Measurements from ENCODE around the gene GPRIN3.

GPRIN3 gene

DNA sequence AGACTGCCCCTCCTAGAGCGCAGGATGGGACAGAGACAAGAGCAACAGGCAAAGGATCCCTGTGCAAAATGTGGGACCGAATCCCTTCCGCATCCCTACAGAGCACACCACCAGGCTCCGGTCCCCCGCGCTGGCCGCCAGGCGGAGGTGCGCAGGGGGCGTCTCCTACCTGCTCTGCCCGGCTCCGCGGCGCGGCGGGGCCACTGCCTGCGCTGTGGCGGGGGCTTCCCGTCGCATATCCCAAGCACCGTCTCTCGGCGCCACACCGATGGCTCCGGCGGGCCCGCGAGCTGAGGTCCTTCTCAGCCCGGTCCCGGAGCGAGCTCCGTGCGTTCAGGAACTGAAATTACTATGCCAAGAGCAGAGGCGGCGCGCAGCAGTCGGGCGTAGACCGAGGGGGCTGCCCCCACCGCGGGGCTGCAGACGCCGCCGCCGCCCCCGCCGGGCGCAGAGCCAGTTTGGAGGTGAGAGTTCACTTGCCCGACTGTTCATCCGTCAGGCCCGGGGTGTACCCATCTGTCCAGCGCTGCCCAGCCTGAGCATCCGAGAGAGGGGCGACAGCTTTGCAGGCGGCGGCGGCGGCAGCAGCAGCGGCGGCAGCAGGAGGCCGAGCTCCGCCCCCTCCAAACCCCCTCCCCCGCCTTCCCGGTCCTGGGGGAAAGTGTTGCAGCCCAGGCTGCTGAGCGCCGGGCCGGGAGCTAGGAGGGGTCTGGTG lies at the start of gene GPRIN3:
Gene GPRIN3, minus strand, starts transcription at position 355 of the 715 bp plus-strand sequence. CDS start 57,690 bp downstream, outside the sequence.
- peak; percentile 56 to 59 for DNase-seq

DNA sequence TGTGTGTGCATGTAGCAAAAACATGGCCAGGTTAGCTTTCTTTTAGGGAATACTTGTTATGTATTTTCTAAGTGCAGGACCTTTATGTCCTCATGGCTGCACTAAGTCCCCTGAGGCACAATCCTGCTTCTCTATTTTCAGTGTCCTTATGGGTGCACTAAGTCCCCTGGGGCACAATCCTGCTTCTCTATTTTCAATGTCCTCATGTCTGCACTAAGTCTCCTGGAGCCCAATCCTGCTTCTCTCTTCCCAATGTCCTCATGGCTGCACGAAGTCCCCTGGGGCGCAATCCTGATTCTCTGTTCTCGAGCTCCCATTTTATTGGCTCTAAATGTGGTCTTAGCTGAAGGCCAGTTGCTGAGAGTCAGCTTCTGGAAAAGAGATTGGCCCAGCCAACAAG lies 49.7 kb upstream of the GPRIN3 start:
- DNase-seq = no peak

DNA sequence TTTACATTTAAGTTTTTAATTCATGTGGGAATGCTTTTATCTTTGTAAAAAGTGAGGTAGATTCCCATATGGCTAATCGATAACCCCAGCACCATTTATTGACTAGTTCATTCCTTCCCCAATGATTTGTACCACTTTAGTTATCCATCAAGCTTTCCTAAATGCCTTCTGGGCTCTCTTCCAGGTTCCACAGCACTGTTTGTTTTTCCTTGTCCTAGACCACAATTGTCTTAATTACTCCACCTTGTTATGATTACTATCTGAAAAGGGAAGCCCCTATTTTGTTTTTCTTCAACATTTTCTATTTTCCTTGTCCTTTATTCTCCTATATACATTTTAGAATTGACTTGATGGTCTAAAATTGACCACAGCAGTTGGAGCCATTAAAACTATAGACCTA lies 48.5 kb upstream of the GPRIN3 start:
- DNase-seq = no peak

DNA sequence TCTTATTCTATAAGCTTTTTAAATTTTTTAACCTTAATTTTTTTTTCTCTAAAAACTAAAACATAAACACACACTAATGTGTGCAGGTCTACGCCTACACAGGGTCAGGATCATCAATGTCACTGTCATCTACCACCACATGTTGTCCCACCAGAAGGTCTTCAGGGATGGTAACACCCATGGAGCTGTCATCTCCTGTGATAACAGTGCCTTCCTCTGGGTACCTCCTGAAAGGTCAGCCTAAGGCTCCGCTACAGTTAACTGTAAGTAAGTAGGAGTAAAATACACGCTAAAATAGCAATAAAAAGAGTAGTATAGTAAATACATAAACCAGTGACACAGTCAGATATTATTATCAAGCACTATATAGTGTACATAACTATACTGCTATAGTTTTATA lies 45.9 kb upstream of the GPRIN3 start:
- DNase-seq = no peak

- no peak for DNase-seq
Observed at GRCh38 chr4:89352541-89352940, 44.9 kb upstream of the GPRIN3 start.

DNA sequence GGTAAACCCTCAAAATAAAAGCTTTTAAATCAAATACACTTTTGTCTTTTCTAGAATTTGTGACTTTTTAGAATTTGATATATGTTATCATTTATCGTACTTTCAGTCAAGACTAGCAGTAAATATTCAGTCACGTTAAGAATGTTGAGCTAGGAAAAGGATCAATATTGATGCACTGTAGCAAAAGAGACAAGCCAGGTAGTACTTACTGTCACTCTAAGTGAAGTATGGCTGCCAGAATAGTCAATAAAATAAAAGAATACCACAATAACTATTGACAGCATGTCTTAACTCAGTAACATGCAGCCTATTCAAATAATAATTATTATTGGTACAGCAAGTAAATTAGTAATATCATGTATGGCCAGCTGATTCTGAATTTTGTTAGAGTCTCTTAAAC lies 43.6 kb upstream of the GPRIN3 start:
- no peak for DNase-seq

GRCh38 chr4:89347363-89348025 lies 39.9 kb upstream of the GPRIN3 start:
- no peak for DNase-seq

GRCh38 chr4:89344571-89344970 lies 37.0 kb upstream of the GPRIN3 start:
- no peak for DNase-seq

GRCh38 chr4:89338206-89338605 lies 30.6 kb upstream of the GPRIN3 start:
- no peak for DNase-seq

GRCh38 chr4:89337681-89338080 lies 30.1 kb upstream of the GPRIN3 start:
- DNase-seq = no peak

- no peak for DNase-seq
Observed at GRCh38 chr4:89336818-89337420, 29.3 kb upstream of the GPRIN3 start.

GRCh38 chr4:89334830-89335229 lies 27.2 kb upstream of the GPRIN3 start:
- no peak for DNase-seq

DNA sequence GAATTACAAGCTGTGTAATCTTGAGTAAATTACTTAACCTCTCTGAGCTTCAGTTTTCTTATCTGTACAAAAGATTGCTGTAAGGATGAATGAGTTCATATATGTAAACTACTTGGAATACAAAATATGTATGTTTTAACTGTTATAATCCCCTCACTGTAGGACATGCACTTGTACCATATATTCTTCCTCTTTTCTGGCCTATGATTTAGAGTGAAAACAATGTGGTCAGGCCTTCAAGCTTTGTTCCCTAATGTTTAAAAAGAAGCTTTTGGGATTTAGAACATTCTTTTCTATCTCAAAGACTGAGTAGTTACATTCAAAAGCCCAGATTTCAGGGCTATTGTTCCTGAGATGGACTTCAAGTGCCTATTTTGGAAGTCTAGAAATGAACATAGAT lies 26.7 kb upstream of the GPRIN3 start:
- DNase-seq = peak in 1 of 2 donors; percentile 36

DNA sequence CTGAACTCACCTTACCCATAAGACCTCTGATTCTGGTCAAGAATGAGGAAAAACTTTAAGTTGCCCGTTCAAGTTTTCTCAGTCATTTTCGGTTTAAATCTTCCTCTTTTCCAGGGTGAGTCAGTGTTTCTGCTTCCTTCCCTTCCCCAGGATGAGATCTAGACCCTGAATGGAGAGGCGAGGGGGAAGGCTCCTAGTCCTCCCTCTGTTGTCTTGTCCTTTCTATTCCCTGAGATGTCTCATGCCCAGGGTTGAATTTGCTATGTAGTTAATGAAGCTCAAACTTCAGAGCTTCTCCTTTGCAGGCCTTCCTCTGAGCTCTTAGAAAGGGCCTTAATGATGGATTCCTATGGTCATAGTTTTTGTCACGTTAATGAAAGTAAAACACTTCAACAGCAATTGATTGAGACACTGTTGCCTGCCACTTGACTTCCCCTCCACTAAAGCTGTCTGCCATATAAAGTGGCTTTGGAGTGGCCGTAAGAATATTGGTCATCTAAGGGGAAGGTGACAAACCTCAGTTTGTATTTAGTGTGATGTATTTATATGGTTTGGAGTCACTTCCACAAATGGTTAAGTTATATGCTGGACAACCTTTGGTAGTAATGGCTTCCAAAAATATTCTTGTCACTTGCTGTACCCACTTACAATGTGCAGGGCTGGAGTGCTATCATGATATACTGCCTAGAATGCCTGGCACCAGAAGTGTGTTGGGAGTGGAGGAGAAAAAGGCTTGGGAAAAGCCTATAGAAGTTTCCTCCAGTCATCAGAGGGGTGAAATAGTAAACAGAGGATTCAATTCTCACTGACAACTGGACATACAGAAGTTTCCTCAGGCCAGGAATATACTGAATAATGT lies 24.3 kb upstream of the GPRIN3 start:
- DNase-seq = peak; percentile 65 to 76

DNA sequence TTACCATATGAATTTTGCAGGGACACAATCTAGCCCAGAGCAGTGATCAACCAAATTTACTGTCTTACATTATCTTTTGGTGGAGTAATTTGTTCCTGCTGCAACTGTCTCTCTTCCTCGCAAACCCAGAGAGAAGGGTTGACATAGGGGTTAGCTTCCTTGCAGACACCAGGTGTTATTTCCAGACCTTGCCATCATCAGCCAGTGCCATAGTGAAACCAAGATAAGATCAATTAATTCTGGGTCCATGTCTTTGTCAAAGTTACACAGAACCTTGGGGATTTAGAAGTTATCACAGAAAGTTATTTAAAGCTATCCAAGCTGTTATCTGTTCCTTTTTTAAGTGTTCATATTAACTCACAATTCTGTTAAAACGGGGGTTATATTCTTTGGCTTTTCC lies 23.6 kb upstream of the GPRIN3 start:
- DNase-seq = no peak

DNA sequence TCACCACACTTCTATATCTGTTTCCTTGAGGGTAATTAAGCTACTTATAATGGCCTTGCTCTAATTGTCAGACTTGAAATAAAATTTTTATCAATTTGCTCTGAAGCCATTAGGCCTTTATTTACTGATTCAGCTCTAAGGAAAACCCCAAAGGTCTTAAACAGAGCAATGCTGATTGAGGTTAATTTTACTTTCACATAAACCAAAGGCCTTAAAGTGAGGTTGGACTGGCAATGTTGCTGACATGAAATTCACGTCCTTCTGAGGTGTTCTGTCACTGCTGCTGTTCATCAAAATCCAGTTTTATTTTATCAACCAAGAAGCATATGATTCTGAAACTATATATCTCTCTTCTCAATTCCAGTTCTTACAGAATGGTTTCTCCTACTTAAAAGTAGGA lies 21.7 kb upstream of the GPRIN3 start:
- no peak for DNase-seq

- peak; percentile 93 to 99 for DNase-seq
Observed at GRCh38 chr4:89324671-89325070, 17.1 kb upstream of the GPRIN3 start.

- peak in 1 of 2 donors; percentile 66 for DNase-seq
Observed at GRCh38 chr4:89322671-89323070, 15.1 kb upstream of the GPRIN3 start.

- DNase-seq = no peak
Observed at GRCh38 chr4:89319756-89320155, 12.2 kb upstream of the GPRIN3 start.

DNA sequence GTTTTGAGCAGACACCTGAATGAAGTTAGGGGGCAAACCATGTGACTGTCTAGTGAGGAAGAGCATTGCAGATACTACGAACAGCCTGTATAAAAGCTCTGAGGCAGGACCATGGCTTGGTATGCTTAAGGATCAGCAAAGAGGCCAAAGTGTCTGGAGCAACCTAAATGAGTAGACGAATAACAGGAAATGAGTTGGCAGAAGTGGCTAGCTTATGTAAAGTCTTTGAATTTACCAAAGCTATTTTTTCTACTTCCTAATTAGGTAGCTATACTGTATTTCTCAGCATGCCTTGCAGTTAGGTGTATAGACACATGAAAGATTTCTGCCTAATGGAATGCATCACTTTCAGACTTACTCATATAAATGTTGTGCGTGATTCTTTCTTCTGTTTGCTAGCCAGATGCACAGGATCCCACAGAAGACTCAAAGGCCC lies 9.3 kb upstream of the GPRIN3 start:
- DNase-seq = peak; percentile 72 to 80

GRCh38 chr4:89316211-89316610 lies 8.6 kb upstream of the GPRIN3 start:
- peak; percentile 56 to 82 for DNase-seq

DNA sequence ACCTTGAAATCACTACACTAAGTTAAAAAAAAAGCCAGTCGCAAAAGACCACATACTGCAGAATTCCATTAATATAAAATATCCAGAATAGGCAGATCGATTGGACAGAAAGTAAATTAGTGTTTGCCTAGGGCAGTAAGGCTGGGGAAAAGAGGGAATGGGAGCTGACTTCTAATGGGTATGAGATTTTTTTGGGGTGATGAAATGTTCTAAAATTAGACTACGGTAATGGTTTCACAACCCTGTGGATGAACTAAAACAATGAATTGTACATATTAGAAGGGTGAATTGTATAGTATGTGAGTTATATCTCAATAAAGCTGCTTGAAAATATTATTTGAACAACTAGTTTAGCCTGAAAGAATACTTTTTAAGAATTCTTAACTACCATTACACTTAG lies 6.7 kb upstream of the GPRIN3 start:
- no peak for DNase-seq

- no peak for DNase-seq
Observed at GRCh38 chr4:89312066-89312465, 4.5 kb upstream of the GPRIN3 start.
